HG03139 (cell line): ENCODE measurements around the gene HOXD13.

Experiments
- ATAC-seq: cut with Tn5 transposase; IDR thresholded peaks from one replicate; pipeline ENCODE4 v1.9.1; 2021; ENCODE audit not compliant: unreplicated experiment

HOXD13 gene

GRCh38 chr2:176080540-176081375, 11.8 kb upstream of the HOXD13 start:
- no peak for ATAC-seq

GRCh38 chr2:176081376-176081836, 11.1 kb upstream of the HOXD13 start:
- no peak for ATAC-seq

GRCh38 chr2:176081837-176082524, 10.5 kb upstream of the HOXD13 start:
- no peak for ATAC-seq

- ATAC-seq: no peak
These were observed 10.0 kb upstream of the HOXD13 start for GRCh38 chr2:176082525-176082823.

- no peak for ATAC-seq
These were observed 9.4 kb upstream of the HOXD13 start for GRCh38 chr2:176082824-176083751.

- ATAC-seq: no peak
These were observed 8.7 kb upstream of the HOXD13 start, which contains the start of gene EVX2 for GRCh38 chr2:176083796-176084261. Gene EVX2, minus strand, starts transcription at chr2:176083962. Its CDS starts 186 bp downstream, at chr2:176083776.

GRCh38 chr2:176084611-176085119, 7.9 kb upstream of the HOXD13 start:
- ATAC-seq: no peak

- ATAC-seq: no peak
These were observed 7.3 kb upstream of the HOXD13 start for GRCh38 chr2:176085120-176085788.

GRCh38 chr2:176085861-176086771, 6.4 kb upstream of the HOXD13 start:
- no peak for ATAC-seq

- no peak for ATAC-seq
These were observed 5.0 kb upstream of the HOXD13 start for GRCh38 chr2:176087330-176088047.

- no peak for ATAC-seq
These were observed 4.2 kb upstream of the HOXD13 start for GRCh38 chr2:176088048-176088936.

- ATAC-seq: no peak
These were observed 3.3 kb upstream of the HOXD13 start for GRCh38 chr2:176088937-176089842.

GRCh38 chr2:176089843-176090395, 2.6 kb upstream of the HOXD13 start:
- ATAC-seq: no peak

- ATAC-seq: no peak
These were observed 1.7 kb upstream of the HOXD13 start for GRCh38 chr2:176090862-176091261.

- no peak for ATAC-seq
These were observed 927 bp upstream of the HOXD13 start for GRCh38 chr2:176091329-176092258.
